Upper lobe of right lung (tissue), 1 donor: Measurements from ENCODE around the gene ARL4D. TPM values are rescaled to one million over a fixed set of nuclear protein-coding genes. Genes with fewer than 3 reads are reported as not detected.

Source experiments
- ATAC-seq: fragments of 200-7000 bp; cut with Tn5 transposase; one replicate; pipeline ENCODE4 v1.9.1; 2020; ENCODE audit warnings: mild to moderate bottlenecking, moderate library complexity
- DNase-seq: peaks from one replicate; pipeline ENCODE4 v3.0.0-alpha.2; 2020
- H3K27ac ChIP-seq: fragments of 200-600 bp; one replicate; pipeline ENCODE4 v1.8.0; 2022
- H3K27me3 ChIP-seq: fragments of 200-600 bp; one replicate; pipeline ENCODE4 v1.8.0; 2022; ENCODE audit warnings: mild to moderate bottlenecking
- H3K36me3 ChIP-seq: fragments of 200-600 bp; one replicate; pipeline ENCODE4 v1.8.0; 2022
- H3K4me1 ChIP-seq: fragments of 200-600 bp; one replicate; pipeline ENCODE4 v1.8.0; 2022
- H3K4me3 ChIP-seq: fragments of 200-600 bp; one replicate; pipeline ENCODE4 v1.8.0; 2022; ENCODE audit warnings: mild to moderate bottlenecking
- H3K9me3 ChIP-seq: fragments of 200-600 bp; one replicate; pipeline ENCODE4 v1.8.0; 2022
- intact Hi-C: fragments of 100-400 bp; cut with DNase I; formaldehyde crosslinking; loops from one replicate; pipeline ENCODE4 v1.11.0; 2022
- total RNA-seq: library from RNA; stranded (reverse); fragmentation: NEBNext Ultra II Directional; extraction: Animal tissue kit (Norgen Biotek cat#: 25700); gene quantifications from one replicate; pipeline ENCODE4 v1.2.1, GENCODE V29; 2021
- TF ChIP-seq, protein P1 (sequence below): fragments of 200-600 bp; IDR thresholded peaks from one replicate; pipeline ENCODE4 v1.8.0; 2022; ENCODE audit warnings: antibody characterized with exemption
- donor health status: DM: no; HTN: yes; CAD: no; lungs with severe emphysema.

The ARL4D gene
- total RNA-seq, 1 donor from 2014 or later: 18.5 TPM

DNA sequence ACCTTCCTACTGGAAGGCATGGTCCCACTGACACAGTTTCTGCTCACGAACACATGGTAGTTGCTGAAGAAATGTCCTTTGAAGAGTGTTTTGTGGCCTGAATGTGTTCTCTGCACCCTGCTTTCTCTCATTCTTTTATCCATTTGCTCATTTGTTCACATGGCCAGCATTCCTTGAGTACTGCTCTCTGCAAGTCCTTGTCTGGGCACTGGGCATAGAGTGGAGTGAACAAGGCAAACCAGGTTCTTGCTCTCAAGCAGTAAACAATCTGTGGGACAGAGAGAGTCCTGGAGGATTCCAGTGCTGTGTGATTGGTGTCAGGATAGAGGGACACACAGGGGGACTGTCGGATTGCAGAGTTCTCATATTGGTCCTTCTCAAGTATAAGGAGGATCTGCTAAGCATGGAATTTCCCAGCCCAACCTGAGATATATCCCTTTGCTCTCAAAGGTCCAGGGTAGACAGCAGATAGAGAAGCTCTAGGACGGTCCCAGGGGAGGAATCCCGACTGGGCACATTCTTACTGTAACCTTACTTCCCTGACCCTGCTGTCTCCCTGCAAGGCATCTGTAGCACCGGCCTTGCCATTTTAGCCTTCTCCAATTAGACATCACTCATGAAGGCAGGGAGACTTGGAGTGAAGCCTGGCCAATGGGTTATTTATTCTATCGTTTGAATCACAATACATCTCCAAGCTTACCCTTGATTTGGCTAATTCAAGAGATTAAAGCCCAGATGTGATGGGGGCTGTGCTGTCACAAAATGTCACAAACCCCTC lies 32.3 kb downstream of the ARL4D start:
- no peak for ATAC-seq
- H3K27ac ChIP-seq: no peak overlapping the region
- intact Hi-C loops: no loop called here

DNA sequence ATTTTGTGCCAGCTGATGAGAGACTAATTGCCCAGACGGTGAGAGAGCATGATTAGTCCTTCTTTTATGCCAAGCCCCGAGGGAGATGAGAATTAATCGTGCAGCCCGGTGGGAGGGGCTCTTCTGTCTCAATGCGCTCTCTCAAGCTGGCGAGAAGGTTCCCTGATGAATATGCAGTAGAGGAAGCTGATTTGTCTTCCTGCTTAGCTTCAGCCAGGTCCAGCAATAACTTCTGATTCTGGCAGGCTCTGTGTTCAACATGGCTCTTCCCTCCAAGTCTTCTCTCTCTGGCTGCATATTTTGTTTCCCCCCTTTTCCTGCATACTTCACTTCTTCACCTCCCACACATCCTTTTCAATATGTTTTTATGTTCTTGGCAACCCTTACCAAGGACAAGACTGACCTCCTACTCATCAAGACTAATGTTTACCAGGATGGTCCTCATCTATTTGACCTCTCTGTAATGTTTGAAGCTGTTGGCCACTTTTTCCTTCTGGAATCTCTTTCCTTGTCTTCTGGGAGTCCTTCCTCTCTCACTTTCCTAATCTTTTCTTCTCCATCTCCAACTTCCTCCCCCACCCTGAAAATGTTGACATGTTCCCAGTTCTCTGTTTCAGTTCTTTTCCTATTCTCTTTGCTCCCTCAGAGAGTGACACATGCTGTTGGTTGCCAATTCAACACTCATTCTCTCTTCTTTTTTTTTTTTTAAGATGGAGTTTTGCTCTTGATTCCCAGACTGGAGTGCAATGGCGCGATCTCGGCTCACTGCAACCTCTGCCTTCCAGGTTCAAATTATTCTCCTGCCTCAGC lies 33.1 kb downstream of the ARL4D start:
- Histone ChIP-seq H3K4me3 (no peak overlapping the region), H3K4me1 (peaks cover 7% of the 10 kb centered on the region), H3K27me3 (no peaks in the 10 kb centered on the region), H3K9me3 (no peaks in the 10 kb centered on the region), H3K27ac (no peak overlapping the region), H3K36me3 (no peaks in the 10 kb centered on the region)
- ATAC-seq: no peak
- no peak for DNase-seq
- TF ChIP-seq, protein P1, sequence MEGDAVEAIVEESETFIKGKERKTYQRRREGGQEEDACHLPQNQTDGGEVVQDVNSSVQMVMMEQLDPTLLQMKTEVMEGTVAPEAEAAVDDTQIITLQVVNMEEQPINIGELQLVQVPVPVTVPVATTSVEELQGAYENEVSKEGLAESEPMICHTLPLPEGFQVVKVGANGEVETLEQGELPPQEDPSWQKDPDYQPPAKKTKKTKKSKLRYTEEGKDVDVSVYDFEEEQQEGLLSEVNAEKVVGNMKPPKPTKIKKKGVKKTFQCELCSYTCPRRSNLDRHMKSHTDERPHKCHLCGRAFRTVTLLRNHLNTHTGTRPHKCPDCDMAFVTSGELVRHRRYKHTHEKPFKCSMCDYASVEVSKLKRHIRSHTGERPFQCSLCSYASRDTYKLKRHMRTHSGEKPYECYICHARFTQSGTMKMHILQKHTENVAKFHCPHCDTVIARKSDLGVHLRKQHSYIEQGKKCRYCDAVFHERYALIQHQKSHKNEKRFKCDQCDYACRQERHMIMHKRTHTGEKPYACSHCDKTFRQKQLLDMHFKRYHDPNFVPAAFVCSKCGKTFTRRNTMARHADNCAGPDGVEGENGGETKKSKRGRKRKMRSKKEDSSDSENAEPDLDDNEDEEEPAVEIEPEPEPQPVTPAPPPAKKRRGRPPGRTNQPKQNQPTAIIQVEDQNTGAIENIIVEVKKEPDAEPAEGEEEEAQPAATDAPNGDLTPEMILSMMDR: no peak
- intact Hi-C loops: no loop called here

More for the DNA sequence above, 32.3 kb downstream of the ARL4D start:
- no peak overlapping the region for H3K4me3 ChIP-seq
- H3K9me3 ChIP-seq: no peaks in the 10 kb centered on the region
- no peaks in the 10 kb centered on the region for H3K27me3 ChIP-seq
- H3K36me3 ChIP-seq: no peaks in the 10 kb centered on the region
- TF ChIP-seq, protein P1: no peak
- H3K4me1 ChIP-seq: peaks cover 7% of the 10 kb centered on the region
- no peak for DNase-seq

DNA sequence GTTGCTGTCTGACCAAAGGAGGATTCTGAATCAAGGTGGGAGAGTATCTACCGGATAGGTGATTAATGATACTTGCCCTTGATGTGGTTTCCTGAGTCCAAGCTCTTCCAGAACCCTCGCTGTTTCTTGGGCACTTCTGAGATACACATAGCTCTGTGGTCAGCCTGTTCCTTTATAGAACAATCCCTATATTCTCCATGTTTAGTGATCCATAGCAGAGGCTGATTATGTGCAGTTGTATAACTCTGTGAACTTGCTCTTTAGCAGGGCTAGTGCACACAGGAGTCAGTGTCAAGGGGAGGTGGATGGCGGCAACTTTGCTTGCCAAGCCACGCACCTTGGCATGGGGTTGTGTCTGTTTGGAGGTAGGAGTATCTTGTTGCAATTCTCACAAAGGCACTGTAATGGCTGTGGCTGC lies 36.1 kb downstream of the ARL4D start:
- Histone ChIP-seq H3K36me3 (no peaks in the 10 kb centered on the region), H3K9me3 (no peaks in the 10 kb centered on the region), H3K27me3 (no peaks in the 10 kb centered on the region), H3K4me1 (peaks cover 7% of the 10 kb centered on the region), H3K27ac (no peak overlapping the region), H3K4me3 (no peak overlapping the region)
- DNase-seq: no peak
- intact Hi-C loops: no loop called here
- ATAC-seq: no peak
- TF ChIP-seq, protein P1: no peak

DNA sequence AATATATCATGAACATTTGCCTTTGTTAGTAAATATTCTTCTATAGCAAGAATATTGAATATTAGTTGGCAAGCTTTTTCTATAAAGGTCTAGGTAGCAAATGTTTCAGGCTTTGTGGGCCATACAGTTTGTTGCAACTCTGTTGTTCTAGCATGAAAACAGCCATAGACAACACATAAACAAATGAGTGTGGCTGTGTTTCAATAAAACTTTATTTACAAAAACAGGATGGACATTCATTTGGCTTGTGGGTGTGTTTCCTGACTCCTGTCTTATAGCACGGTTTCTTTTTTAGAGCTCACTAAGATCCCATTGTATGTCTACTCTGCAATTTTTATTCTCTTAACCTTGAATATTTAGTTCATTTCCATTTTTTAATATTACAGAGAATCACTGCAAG lies 39.0 kb downstream of the ARL4D start:
- H3K36me3 ChIP-seq: no peaks in the 10 kb centered on the region
- no peaks in the 10 kb centered on the region for H3K4me1 ChIP-seq
- H3K4me3 ChIP-seq: no peak overlapping the region
- ATAC-seq (no peak), DNase-seq (no peak)
- no peaks in the 10 kb centered on the region for H3K9me3 ChIP-seq
- TF ChIP-seq, protein P1: no peak
- no peaks in the 10 kb centered on the region for H3K27me3 ChIP-seq
- intact Hi-C loops: no loop called here
- no peak overlapping the region for H3K27ac ChIP-seq

DNA sequence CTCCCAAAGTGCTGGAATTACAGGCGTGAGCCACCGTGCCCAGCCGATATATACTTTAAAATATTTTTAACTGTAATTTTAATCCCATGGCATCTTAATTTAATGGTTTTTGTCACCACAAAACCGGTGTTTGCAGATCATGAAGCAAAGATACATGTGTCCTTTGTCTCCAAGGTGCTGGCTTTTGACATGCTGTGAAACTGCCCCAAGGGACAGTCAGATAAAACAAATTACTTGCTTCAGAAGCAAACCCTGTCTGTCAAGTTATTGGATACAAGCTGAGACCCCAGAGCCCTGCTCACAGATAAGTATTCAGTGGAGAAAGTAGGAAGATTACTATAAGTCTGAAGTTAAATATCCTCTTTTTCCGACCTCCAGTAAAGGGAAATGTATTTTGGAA lies 39.8 kb downstream of the ARL4D start:
- H3K9me3 ChIP-seq: no peaks in the 10 kb centered on the region
- ATAC-seq (no peak), DNase-seq (no peak)
- no peaks in the 10 kb centered on the region for H3K27me3 ChIP-seq
- intact Hi-C loops: no loop called here
- H3K4me1 ChIP-seq: no peaks in the 10 kb centered on the region
- H3K36me3 ChIP-seq: no peaks in the 10 kb centered on the region
- H3K4me3 ChIP-seq: no peak overlapping the region
- no peak overlapping the region for H3K27ac ChIP-seq
- TF ChIP-seq, protein P1: no peak
